ENCODE data around the gene MINDY4. TPM values are rescaled to one million over a fixed set of nuclear protein-coding genes. Genes with fewer than 3 reads are reported as not detected.

The MINDY4 gene
- polyA plus RNA-seq, 3 donors: 0.15 to 0.17 TPM; not detected in 1

DNA sequence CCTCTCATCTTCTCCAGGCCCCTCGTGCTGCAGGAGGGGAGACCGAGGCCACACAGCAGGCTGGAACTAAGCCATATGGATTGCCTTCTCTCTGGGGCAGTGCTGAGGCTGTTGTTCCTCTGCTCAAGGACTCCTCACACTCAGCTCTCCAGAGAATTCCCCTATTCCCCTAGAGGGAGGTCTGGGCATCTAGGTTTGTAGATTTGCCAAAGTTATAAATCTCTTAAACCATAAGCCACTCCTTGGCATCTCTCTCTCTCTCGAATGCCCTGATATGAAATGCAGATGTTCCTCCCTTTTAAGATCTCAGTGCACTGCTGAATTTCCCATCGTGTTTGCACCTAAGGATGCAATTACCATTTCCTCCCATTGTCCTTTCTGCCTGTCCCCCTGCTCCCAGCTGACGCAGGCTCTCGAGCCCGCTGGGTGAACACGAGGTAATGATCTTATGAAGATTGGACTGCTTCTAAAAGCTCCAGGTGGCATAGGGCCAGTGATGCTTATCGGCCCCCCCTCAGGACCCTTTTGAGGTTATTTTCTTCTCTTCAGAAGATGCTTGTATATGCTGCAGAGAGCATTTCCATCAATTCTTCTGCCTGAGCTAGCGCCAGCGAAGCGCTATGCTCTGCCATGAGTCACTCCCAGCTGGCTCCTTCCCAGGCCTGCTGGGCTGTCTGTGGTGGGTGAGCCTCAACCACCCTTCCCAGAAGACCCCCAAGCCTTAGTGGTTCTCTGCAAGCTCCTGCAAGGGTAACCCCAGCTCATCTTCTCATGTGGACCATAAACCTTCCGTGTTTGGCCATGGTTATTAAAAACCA, 98.8 kb downstream of the MINDY4 start:
- WGBS (ENCODE audit: insufficient coverage): 95% methylated on average over 10 of the region's 13 CpGs
- Histone ChIP-seq H3K9me3 (replicated peaks in 1 of 2; ENCODE audit: control insufficient read depth in 1 of 2, insufficient read depth in 1 of 2, low read length in 2 of 2) (peaks cover 0 to 3% of the 10 kb centered on the region in 2 donors), H3K79me2 (ENCODE audit: insufficient read depth, low read length) (no peaks in the 10 kb centered on the region), H3K27me3 (ENCODE audit: control insufficient read depth in 2 of 2, insufficient read depth in 2 of 2, low read length in 2 of 2) (no peaks in the 10 kb centered on the region), H3K4me2 (replicated peaks; ENCODE audit: extremely low read depth, low read length, poor library complexity, severe bottlenecking) (no peak overlapping the region), H3K4me1 (ENCODE audit: control insufficient read depth in 1 of 2, insufficient read depth in 2 of 2, low read length in 2 of 2) (no peaks in the 10 kb centered on the region), H3K4me3 (replicated peaks in 1 of 3; ENCODE audit: low read depth in 2 of 3, low read length in 3 of 3) (no peak overlapping the region), H4K20me1 (ENCODE audit: insufficient read depth, low read length) (no peaks in the 10 kb centered on the region), H3K36me3 (replicated peaks in 1 of 2; ENCODE audit: control insufficient read depth in 1 of 2, insufficient read depth in 2 of 2, low read length in 2 of 2) (no peaks in the 10 kb centered on the region), H2AFZ (ENCODE audit: insufficient read depth, low read depth, low read length, poor library complexity, severe bottlenecking) (no peak overlapping the region), H3K27ac (ENCODE audit: low read depth in 1 of 2, low read length in 2 of 2) (no peak overlapping the region), H3K9ac (ENCODE audit: insufficient read depth, low read length, poor library complexity, severe bottlenecking) (no peak overlapping the region)
- Mint-ChIP-seq H3K36me3 (no peaks in the 10 kb centered on the region), H3K27ac (no peak overlapping the region), H3K4me3 (no peak overlapping the region), H3K27me3 (ENCODE audit: low read depth in 3 of 3) (peaks cover 0 to 2% (median 0%) of the 10 kb centered on the region in 3 donors), H3K4me1 (no peaks in the 10 kb centered on the region), H3K9me3 (peaks cover 0 to 3% (median 0%) of the 10 kb centered on the region in 7 donors)
- TF ChIP-seq, protein P1, sequence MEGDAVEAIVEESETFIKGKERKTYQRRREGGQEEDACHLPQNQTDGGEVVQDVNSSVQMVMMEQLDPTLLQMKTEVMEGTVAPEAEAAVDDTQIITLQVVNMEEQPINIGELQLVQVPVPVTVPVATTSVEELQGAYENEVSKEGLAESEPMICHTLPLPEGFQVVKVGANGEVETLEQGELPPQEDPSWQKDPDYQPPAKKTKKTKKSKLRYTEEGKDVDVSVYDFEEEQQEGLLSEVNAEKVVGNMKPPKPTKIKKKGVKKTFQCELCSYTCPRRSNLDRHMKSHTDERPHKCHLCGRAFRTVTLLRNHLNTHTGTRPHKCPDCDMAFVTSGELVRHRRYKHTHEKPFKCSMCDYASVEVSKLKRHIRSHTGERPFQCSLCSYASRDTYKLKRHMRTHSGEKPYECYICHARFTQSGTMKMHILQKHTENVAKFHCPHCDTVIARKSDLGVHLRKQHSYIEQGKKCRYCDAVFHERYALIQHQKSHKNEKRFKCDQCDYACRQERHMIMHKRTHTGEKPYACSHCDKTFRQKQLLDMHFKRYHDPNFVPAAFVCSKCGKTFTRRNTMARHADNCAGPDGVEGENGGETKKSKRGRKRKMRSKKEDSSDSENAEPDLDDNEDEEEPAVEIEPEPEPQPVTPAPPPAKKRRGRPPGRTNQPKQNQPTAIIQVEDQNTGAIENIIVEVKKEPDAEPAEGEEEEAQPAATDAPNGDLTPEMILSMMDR (IDR thresholded peaks at IDR 0.05): no peak
- intact Hi-C loops (cut with micrococcal nuclease): no loop called here
- DNase-seq: no peak

DNA sequence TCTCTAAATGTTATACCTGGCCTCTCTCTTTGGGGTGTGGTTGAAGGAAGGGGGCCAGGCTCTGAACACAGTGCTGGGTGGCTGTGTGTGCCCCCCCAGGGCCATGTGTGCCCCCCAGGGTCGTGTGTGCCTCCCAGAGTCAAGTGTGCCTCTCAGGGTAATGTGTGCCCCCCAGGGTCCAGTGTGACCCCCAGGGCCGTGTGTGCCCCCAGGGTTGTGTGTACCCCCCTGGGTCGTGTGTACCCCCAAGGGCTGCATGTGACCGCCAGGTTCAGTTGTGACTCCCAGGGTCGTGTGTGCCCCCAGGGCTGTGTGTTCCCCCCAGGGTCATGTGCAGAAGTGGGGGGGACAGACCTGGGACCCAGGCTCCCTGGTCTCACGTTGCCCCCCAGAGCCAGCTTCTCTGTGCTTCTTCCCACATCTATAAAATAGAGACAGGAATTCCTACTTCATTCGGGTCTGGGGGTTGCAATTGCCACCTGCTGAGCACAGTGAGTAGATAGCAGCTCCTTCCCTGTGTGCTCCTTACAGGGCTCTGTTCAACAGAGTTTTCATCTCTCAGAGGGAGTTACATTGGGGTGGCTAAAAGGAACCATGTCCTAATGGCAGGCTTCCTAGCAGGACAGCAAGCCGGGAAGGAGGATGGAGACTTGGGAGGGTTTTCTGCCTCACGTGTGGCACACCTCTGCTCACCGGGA, 99.8 kb downstream of the MINDY4 start:
- H3K4me1 Mint-ChIP-seq: no peaks in the 10 kb centered on the region
- Histone ChIP-seq H3K4me2 (replicated peaks; ENCODE audit: extremely low read depth, low read length, poor library complexity, severe bottlenecking) (no peak overlapping the region), H2AFZ (ENCODE audit: insufficient read depth, low read depth, low read length, poor library complexity, severe bottlenecking) (no peak overlapping the region), H3K27ac (ENCODE audit: low read depth in 1 of 2, low read length in 2 of 2) (no peak overlapping the region), H3K9me3 (replicated peaks in 1 of 2; ENCODE audit: control insufficient read depth in 1 of 2, insufficient read depth in 1 of 2, low read length in 2 of 2) (peaks cover 0 to 3% of the 10 kb centered on the region in 2 donors), H3K79me2 (ENCODE audit: insufficient read depth, low read length) (no peaks in the 10 kb centered on the region), H3K27me3 (ENCODE audit: control insufficient read depth in 2 of 2, insufficient read depth in 2 of 2, low read length in 2 of 2) (no peaks in the 10 kb centered on the region), H3K4me3 (replicated peaks in 1 of 3; ENCODE audit: low read depth in 2 of 3, low read length in 3 of 3) (no peak overlapping the region), H3K36me3 (replicated peaks in 1 of 2; ENCODE audit: control insufficient read depth in 1 of 2, insufficient read depth in 2 of 2, low read length in 2 of 2) (no peaks in the 10 kb centered on the region), H3K9ac (ENCODE audit: insufficient read depth, low read length, poor library complexity, severe bottlenecking) (no peak overlapping the region), H3K4me1 (ENCODE audit: control insufficient read depth in 1 of 2, insufficient read depth in 2 of 2, low read length in 2 of 2) (no peaks in the 10 kb centered on the region), H4K20me1 (ENCODE audit: insufficient read depth, low read length) (no peaks in the 10 kb centered on the region)
- 83% methylated on average over 8 of the region's 10 CpGs for WGBS (ENCODE audit: insufficient coverage)
- no peak overlapping the region for H3K27ac Mint-ChIP-seq
- TF ChIP-seq, protein P1 (IDR thresholded peaks at IDR 0.05): no peak
- no peak for DNase-seq
- no peak overlapping the region for H3K4me3 Mint-ChIP-seq
- H3K27me3 Mint-ChIP-seq (ENCODE audit: low read depth in 3 of 3): peaks cover 0 to 2% (median 0%) of the 10 kb centered on the region in 3 donors
- intact Hi-C loops (cut with micrococcal nuclease): no loop called here
- H3K9me3 Mint-ChIP-seq: peaks cover 0 to 3% (median 0%) of the 10 kb centered on the region in 7 donors
- no peaks in the 10 kb centered on the region for H3K36me3 Mint-ChIP-seq
